GM10266 (cell line): ENCODE data around the gene SUSD5.
"Not testable (repeated sequence)": the region's sequence is repeated elsewhere in the genome, so short reads cannot be mapped to it uniquely, and the experiment has no call there.

Experiments used
- DNase-seq: peaks from one replicate; pipeline ENCODE4 v3.0.0; 2012; ENCODE audit errors: extremely low spot score
- CTCF ChIP-seq: IDR thresholded peaks from 2 replicates; pipeline ENCODE4 v1.5.1; 2012; ENCODE audit warnings: mild to moderate bottlenecking, low read depth; ENCODE audit not compliant: control insufficient read depth, insufficient read depth; ENCODE audit errors: missing control alignments

The SUSD5 gene

GRCh38 chr3:33117461-33117860 lies 101.1 kb downstream of the SUSD5 start:
- TF ChIP-seq CTCF, result no peak
- DNase-seq, result no peak

GRCh38 chr3:33115024-33115768 lies 103.4 kb downstream of the SUSD5 start:
- no peak for DNase-seq
- no peak for TF ChIP-seq CTCF

GRCh38 chr3:33114622-33115023 lies 104.0 kb downstream of the SUSD5 start:
- DNase-seq, result no peak
- no peak for TF ChIP-seq CTCF

GRCh38 chr3:33113772-33114621 lies 104.6 kb downstream of the SUSD5 start, which contains the start of gene CRTAP:
Gene CRTAP, plus strand, starts transcription at chr3:33114014. Its CDS starts 64 bp downstream, at chr3:33114078.
- TF ChIP-seq CTCF, result no peak
- DNase-seq, result peak; percentile 86

- peak; percentile 51 for DNase-seq
- TF ChIP-seq CTCF, result no peak
Observed at GRCh38 chr3:33111581-33111980, 107.0 kb downstream of the SUSD5 start.

GRCh38 chr3:33106854-33107253 lies 111.8 kb downstream of the SUSD5 start:
- not testable (repeated sequence) for DNase-seq

- DNase-seq, result no peak
Observed at GRCh38 chr3:33105341-33105948, 113.2 kb downstream of the SUSD5 start.

More at GRCh38 chr3:33105341-33105948, 113.2 kb downstream of the SUSD5 start:
- TF ChIP-seq CTCF, result no peak
